Uterus (tissue), 4 donors: ENCODE results near the gene ZNF497. TPM values are rescaled to one million over a fixed set of nuclear protein-coding genes. Genes with fewer than 3 reads are reported as not detected.

Source experiments
- DNase-seq, 2 donors: peaks; one replicate each; pipeline ENCODE4 v3.0.0-alpha.2; 2019 to 2020
- H3K27ac ChIP-seq, 2 donors: fragments of 200-600 bp; sonication (generic); 1 replicate in 1 of 2; 2 replicates in 1 of 2; pipeline ENCODE4 v1.5.1; 2016 to 2018
- H3K27me3 ChIP-seq, 2 donors: fragments of 200-600 bp; sonication (generic); one replicate each; pipeline ENCODE4 v1.5.1; 2018 to 2019; ENCODE audit warnings: control low read depth in 1 of 2
- H3K36me3 ChIP-seq, 2 donors: fragments of 200-600 bp; sonication (generic); one replicate each; pipeline ENCODE4 v1.5.1; 2019; ENCODE audit warnings: control low read depth in 1 of 2
- H3K4me1 ChIP-seq, 2 donors: fragments of 200-600 bp; sonication (generic); one replicate each; pipeline ENCODE4 v1.5.1; 2018 to 2019; ENCODE audit warnings: control low read depth in 1 of 2
- H3K4me3 ChIP-seq, 2 donors: fragments of 200-600 bp; sonication (generic); 1 replicate in 1 of 2; 2 replicates in 1 of 2; pipeline ENCODE4 v1.5.1; 2018 to 2019; ENCODE audit warnings: mild to moderate bottlenecking in 1 of 2
- H3K9me3 ChIP-seq, 2 donors: fragments of 200-600 bp; sonication (generic); one replicate each; pipeline ENCODE4 v1.5.1; 2019; ENCODE audit warnings: control low read depth in 1 of 2
- POLR2A ChIP-seq, 2 donors: fragments of 450-650 bp; IDR thresholded peaks; one replicate each; pipeline ENCODE4 v1.6.1; 2016; ENCODE audit warnings: antibody characterized with exemption in 2 of 2, mild to moderate bottlenecking in 1 of 2, moderate library complexity in 1 of 2
- intact Hi-C: fragments of 100-400 bp; cut with DNase I; formaldehyde crosslinking; loops from one replicate; pipeline ENCODE4 v1.15.1; 2023; ENCODE audit warnings: low total_unique reads
- total RNA-seq, 4 donors: library from RNA; depleted of rRNA in 3 of 4; stranded (reverse); fragments of >200 nt in 3 of 4; gene quantifications; one replicate each; pipeline versions ENCODE4 v1.1.0 to v1.2.4, GENCODE V29; 2014 to 2023
- TF ChIP-seq, protein P1 (sequence below), 4 experiments: fragments of 200-600 bp in 2 of 4; fragments of 450-650 bp in 2 of 4; sonication (generic) in 2 of 4; IDR thresholded peaks; one replicate each; pipeline ENCODE4 v1.5.1; 2016 to 2019; ENCODE audit warnings: antibody characterized with exemption in 4 of 4, mild to moderate bottlenecking in 2 of 4, moderate library complexity in 1 of 4
- donor health status: DM: yes; HTN: yes; CAD: no.

ZNF497 gene
- total RNA-seq, 4 donors from 2014 or later, result 3.4 to 7.2 (median 6.8) TPM; not detected in 1

- H3K27me3 ChIP-seq, result no peaks in the 10 kb centered on the region
- TF ChIP-seq POLR2A (IDR thresholded peaks at IDR 0.05), result no peak
- TF ChIP-seq, protein P1, sequence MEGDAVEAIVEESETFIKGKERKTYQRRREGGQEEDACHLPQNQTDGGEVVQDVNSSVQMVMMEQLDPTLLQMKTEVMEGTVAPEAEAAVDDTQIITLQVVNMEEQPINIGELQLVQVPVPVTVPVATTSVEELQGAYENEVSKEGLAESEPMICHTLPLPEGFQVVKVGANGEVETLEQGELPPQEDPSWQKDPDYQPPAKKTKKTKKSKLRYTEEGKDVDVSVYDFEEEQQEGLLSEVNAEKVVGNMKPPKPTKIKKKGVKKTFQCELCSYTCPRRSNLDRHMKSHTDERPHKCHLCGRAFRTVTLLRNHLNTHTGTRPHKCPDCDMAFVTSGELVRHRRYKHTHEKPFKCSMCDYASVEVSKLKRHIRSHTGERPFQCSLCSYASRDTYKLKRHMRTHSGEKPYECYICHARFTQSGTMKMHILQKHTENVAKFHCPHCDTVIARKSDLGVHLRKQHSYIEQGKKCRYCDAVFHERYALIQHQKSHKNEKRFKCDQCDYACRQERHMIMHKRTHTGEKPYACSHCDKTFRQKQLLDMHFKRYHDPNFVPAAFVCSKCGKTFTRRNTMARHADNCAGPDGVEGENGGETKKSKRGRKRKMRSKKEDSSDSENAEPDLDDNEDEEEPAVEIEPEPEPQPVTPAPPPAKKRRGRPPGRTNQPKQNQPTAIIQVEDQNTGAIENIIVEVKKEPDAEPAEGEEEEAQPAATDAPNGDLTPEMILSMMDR (IDR thresholded peaks at IDR 0.05), result no peak
- no peak overlapping the region for H3K27ac ChIP-seq
- H3K36me3 ChIP-seq, result no peaks in the 10 kb centered on the region
- no peak overlapping the region for H3K4me3 ChIP-seq
- DNase-seq, result no peak
- intact Hi-C loops, result no loop called here
- H3K4me1 ChIP-seq, result peaks cover 0 to 5% of the 10 kb centered on the region in 2 donors
- no peaks in the 10 kb centered on the region for H3K9me3 ChIP-seq
These were observed 37.1 kb downstream of the ZNF497 start for GRCh38 chr19:58325311-58326022.

DNA sequence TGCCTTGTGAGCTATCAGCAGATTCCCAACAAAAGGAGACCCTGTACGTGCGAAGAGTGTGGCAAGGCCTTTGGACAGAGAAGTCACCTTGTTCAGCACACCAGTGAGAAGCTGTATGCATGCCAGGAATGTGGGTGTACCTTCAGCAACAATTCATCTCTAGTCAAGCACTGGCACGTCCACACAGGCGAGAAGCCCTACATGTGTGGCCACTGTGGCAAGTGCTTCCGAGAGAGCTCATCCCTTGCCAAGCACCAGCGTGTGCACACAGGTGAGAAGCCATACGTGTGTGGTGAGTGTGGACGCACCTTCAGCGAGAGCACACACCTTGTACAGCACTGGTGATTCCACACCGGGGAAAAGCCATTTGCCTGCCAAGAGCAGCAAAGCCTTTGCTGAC is 43.3 kb downstream of the ZNF497 start:
- Histone ChIP-seq H3K4me3 (no peak overlapping the region), H3K27ac (no peak overlapping the region), H3K9me3 (no peaks in the 10 kb centered on the region), H3K27me3 (no peaks in the 10 kb centered on the region), H3K36me3 (no peaks in the 10 kb centered on the region), H3K4me1 (no peaks in the 10 kb centered on the region)
- TF ChIP-seq, protein P1 (IDR thresholded peaks at IDR 0.05), result no peak
- TF ChIP-seq POLR2A (IDR thresholded peaks at IDR 0.05), result no peak
- intact Hi-C loops, result no loop called here
- DNase-seq, result no peak

DNA sequence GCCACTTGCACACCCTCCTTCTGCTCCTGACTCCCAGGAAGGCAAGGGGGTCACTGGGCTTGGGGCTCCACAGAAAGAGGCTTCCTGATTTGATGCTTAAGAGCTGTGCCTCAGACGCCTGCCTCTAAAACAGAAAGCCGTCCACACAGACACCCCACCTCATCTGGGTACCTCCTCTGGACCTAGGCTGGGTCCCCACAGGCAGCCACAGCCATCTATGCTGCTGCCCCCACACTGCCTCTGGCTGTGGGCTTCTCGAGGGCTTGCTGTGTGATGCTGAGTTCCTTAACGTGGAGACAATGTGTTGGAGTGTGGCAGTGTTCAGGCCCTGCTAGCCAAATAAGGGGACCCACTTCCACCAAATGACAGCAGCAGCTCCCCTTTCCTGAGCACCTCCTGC is 44.3 kb downstream of the ZNF497 start:
- no peak for DNase-seq
- Histone ChIP-seq H3K4me3 (no peak overlapping the region), H3K9me3 (no peaks in the 10 kb centered on the region), H3K36me3 (no peaks in the 10 kb centered on the region), H3K27ac (no peak overlapping the region), H3K4me1 (no peaks in the 10 kb centered on the region), H3K27me3 (no peaks in the 10 kb centered on the region)
- intact Hi-C loops, result no loop called here
- no peak for TF ChIP-seq POLR2A (IDR thresholded peaks at IDR 0.05)
- TF ChIP-seq, protein P1 (IDR thresholded peaks at IDR 0.05), result no peak

DNA sequence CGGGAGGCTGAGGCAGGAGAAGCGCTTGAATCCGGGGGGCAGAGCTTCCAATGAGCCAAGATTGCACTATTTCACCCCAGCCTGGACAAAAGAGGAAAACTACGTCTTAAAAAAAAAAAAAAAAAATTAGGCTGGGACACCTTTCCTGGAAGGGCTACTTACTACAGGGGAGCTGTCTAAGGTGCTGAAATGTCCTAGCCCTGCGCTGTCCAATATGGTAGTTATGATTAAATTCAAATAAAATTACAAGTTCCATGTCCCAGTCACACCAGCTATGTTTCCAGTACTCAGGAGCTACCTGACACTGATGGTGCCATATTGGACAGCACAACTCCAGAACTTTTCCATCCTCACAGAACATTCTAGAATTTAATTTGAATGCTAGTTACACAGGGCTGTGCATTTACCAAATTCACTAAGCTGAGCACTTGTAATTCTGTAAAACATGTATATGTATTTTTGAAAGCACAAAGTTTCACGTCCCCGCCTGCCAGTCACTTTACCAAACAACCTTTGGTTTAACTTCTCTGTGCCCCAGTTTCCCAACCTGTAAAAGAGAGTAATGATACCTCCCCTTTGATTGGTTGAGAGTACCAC is 45.0 kb downstream of the ZNF497 start:
- Histone ChIP-seq H3K36me3 (no peaks in the 10 kb centered on the region), H3K4me1 (no peaks in the 10 kb centered on the region), H3K4me3 (no peak overlapping the region), H3K27ac (no peak overlapping the region), H3K27me3 (no peaks in the 10 kb centered on the region), H3K9me3 (no peaks in the 10 kb centered on the region)
- no peak for TF ChIP-seq POLR2A (IDR thresholded peaks at IDR 0.05)
- TF ChIP-seq, protein P1 (IDR thresholded peaks at IDR 0.05), result no peak
- intact Hi-C loops, result no loop called here
- DNase-seq, result no peak

DNA sequence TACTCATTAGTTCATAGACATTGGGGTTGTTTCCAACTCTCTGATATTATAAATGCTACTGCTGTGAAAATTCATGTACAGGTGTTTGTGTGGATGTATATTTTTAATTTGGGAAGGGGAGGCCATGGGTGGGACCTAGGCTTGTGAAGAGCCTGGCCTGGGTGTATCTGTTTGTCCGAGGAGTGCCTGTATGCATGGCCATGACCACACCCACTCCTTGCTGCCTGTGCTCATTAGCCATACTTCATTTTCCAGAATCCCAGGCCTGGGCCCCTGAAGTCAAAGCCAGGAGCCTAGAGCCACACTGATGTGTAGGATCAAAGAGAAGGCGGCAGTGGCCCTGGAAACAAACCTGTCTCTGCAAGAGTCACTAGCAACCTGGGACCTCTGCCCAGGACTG is 47.0 kb downstream of the ZNF497 start:
- DNase-seq, result no peak
- no peak overlapping the region for H3K4me3 ChIP-seq
- H3K36me3 ChIP-seq, result no peaks in the 10 kb centered on the region
- H3K9me3 ChIP-seq, result no peaks in the 10 kb centered on the region
- H3K27ac ChIP-seq, result no peak overlapping the region
- no peaks in the 10 kb centered on the region for H3K27me3 ChIP-seq
- intact Hi-C loops, result no loop called here
- H3K4me1 ChIP-seq, result no peaks in the 10 kb centered on the region
- TF ChIP-seq POLR2A (IDR thresholded peaks at IDR 0.05), result no peak
- TF ChIP-seq, protein P1 (IDR thresholded peaks at IDR 0.05), result no peak
